Measurements from ENCODE around the gene MLLT1.

The MLLT1 gene

GRCh38 chr19:6233827-6234511 lies 45.8 kb downstream of the MLLT1 start:
- DNase-seq, result no peak

GRCh38 chr19:6233056-6233826 lies 46.5 kb downstream of the MLLT1 start:
- no peak for DNase-seq

GRCh38 chr19:6232601-6233055 lies 47.1 kb downstream of the MLLT1 start:
- no peak for DNase-seq

- no peak for DNase-seq
Observed at GRCh38 chr19:6230991-6231448, 48.8 kb downstream of the MLLT1 start.

GRCh38 chr19:6229951-6230712 lies 49.6 kb downstream of the MLLT1 start:
- no peak for DNase-seq

- no peak for DNase-seq
Observed at GRCh38 chr19:6229216-6229913, 50.4 kb downstream of the MLLT1 start.

GRCh38 chr19:6228551-6229215 lies 51.1 kb downstream of the MLLT1 start:
- DNase-seq, result no peak

- no peak for DNase-seq
Observed at GRCh38 chr19:6227936-6228325, 51.8 kb downstream of the MLLT1 start.

GRCh38 chr19:6227156-6227935 lies 52.4 kb downstream of the MLLT1 start:
- DNase-seq, result no peak

GRCh38 chr19:6226444-6227155 lies 53.2 kb downstream of the MLLT1 start:
- DNase-seq, result no peak

GRCh38 chr19:6226012-6226411 lies 53.8 kb downstream of the MLLT1 start:
- no peak for DNase-seq

GRCh38 chr19:6225232-6225865 lies 54.4 kb downstream of the MLLT1 start:
- no peak for DNase-seq

- DNase-seq, result no peak
Observed at GRCh38 chr19:6224308-6224675, 55.5 kb downstream of the MLLT1 start.

GRCh38 chr19:6223461-6224307 lies 56.1 kb downstream of the MLLT1 start:
- no peak for DNase-seq

- no peak for DNase-seq
Observed at GRCh38 chr19:6222884-6223283, 56.9 kb downstream of the MLLT1 start.

- no peak for DNase-seq
Observed at GRCh38 chr19:6221878-6222746, 57.7 kb downstream of the MLLT1 start.

GRCh38 chr19:6221220-6221877 lies 58.4 kb downstream of the MLLT1 start:
- no peak for DNase-seq

All from SW 1271 (cell line).